ENCODE results near the gene TRIM67. TPM values are rescaled to one million over a fixed set of nuclear protein-coding genes. Genes with fewer than 3 reads are reported as not detected.

Gene TRIM67
- total RNA-seq, 2 experiments from 2014 or later = not detected

GRCh38 chr1:231215681-231216385 is 54.0 kb downstream of the TRIM67 start:
- DNase-seq = no peak
- Mint-ChIP-seq H3K27me3 (no peaks in the 10 kb centered on the region), H3K9me3 (no peaks in the 10 kb centered on the region), H3K4me3 (no peak overlapping the region), H3K27ac (no peak overlapping the region), H3K36me3 (no peaks in the 10 kb centered on the region), H3K4me1 (ENCODE audit: low read depth) (peaks cover 12% of the 10 kb centered on the region)
- CTCF ChIA-PET = interaction anchor here (1.4 kb wide), 1 partner anchor 574 kb away, joined by 3 read pairs; no protein-coding TSS in a partner anchor
- POLR2A ChIA-PET = interaction anchor here (0.6 kb wide), 1 partner anchor 25 kb away, joined by 5 read pairs; no protein-coding TSS in a partner anchor
- intact Hi-C loops (cut with micrococcal nuclease) = loop anchor here (10.0 kb wide), 1 partner anchor 171 kb away; the partner anchor contains the start of gene FAM89A

DNA sequence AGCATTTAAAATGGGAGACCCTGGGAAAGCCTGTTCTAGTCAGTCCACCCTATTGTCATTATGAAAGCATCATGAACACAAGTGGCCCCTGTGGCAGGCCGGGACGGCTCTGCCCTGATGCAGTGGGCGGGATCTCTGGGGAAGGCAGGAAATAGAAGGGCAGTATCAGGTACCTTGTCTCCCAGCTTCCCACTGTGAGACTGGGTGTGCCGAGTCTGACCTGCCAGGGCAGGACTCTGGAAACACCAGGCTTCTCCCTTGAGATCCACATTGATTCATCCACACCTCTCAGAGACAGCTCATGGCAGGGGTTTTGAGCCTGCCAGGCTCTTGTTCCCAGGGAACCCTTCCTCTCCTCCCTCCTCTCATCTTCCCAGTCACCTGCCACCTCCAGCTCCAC is 54.6 kb downstream of the TRIM67 start:
- H3K9me3 Mint-ChIP-seq = no peaks in the 10 kb centered on the region
- H3K4me3 Mint-ChIP-seq = no peak overlapping the region
- H3K36me3 Mint-ChIP-seq = peaks cover under 1% of the 10 kb centered on the region
- peaks cover 7% of the 10 kb centered on the region for H3K4me1 Mint-ChIP-seq (ENCODE audit: low read depth)
- H3K27me3 Mint-ChIP-seq = no peaks in the 10 kb centered on the region
- POLR2A ChIA-PET = no interaction called here
- peak; percentile 13 for DNase-seq
- no peak overlapping the region for H3K27ac Mint-ChIP-seq
- intact Hi-C loops (cut with micrococcal nuclease) = loop anchor here (10.0 kb wide), 1 partner anchor 172 kb away; the partner anchor contains the start of gene FAM89A
- CTCF ChIA-PET = no interaction called here

GRCh38 chr1:231217056-231217455 is 55.2 kb downstream of the TRIM67 start:
- ChIA-PET POLR2A (no interaction called here), CTCF (no interaction called here)
- Mint-ChIP-seq H3K27ac (no peak overlapping the region), H3K4me1 (ENCODE audit: low read depth) (peaks cover 6% of the 10 kb centered on the region), H3K9me3 (no peaks in the 10 kb centered on the region), H3K36me3 (peaks cover 2% of the 10 kb centered on the region), H3K4me3 (no peak overlapping the region), H3K27me3 (no peaks in the 10 kb centered on the region)
- no peak for DNase-seq
- intact Hi-C loops (cut with micrococcal nuclease) = loop anchor here (10.0 kb wide), 1 partner anchor 172 kb away; the partner anchor contains the start of gene FAM89A

DNA sequence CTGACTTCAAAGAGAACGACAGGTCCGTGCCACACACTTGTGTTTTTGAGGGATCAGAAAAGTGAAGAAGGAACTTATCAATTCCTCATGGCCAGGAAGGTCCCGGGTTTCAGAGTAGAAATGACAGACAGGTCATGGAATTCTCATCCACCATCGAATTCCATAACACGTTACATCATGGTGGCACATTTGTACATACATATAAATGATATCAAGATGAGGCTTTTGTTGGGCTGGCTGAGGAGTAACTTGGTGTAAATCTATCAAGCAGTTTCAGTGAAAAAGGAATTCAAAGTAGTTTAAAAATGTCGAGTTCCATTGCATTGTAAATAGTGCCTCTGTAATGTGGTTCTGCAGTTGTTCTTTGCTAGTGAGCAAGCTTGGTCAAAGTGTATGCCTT is 56.2 kb downstream of the TRIM67 start:
- DNase-seq = no peak
- peaks cover 6% of the 10 kb centered on the region for H3K36me3 Mint-ChIP-seq
- ChIA-PET POLR2A (no interaction called here), CTCF (no interaction called here)
- peaks cover 6% of the 10 kb centered on the region for H3K4me1 Mint-ChIP-seq (ENCODE audit: low read depth)
- intact Hi-C loops (cut with micrococcal nuclease) = loop anchor here (10.0 kb wide), 1 partner anchor 173 kb away; the partner anchor contains the start of gene FAM89A
- H3K9me3 Mint-ChIP-seq = no peaks in the 10 kb centered on the region
- H3K27me3 Mint-ChIP-seq = no peaks in the 10 kb centered on the region
- no peak overlapping the region for H3K27ac Mint-ChIP-seq
- no peak overlapping the region for H3K4me3 Mint-ChIP-seq

DNA sequence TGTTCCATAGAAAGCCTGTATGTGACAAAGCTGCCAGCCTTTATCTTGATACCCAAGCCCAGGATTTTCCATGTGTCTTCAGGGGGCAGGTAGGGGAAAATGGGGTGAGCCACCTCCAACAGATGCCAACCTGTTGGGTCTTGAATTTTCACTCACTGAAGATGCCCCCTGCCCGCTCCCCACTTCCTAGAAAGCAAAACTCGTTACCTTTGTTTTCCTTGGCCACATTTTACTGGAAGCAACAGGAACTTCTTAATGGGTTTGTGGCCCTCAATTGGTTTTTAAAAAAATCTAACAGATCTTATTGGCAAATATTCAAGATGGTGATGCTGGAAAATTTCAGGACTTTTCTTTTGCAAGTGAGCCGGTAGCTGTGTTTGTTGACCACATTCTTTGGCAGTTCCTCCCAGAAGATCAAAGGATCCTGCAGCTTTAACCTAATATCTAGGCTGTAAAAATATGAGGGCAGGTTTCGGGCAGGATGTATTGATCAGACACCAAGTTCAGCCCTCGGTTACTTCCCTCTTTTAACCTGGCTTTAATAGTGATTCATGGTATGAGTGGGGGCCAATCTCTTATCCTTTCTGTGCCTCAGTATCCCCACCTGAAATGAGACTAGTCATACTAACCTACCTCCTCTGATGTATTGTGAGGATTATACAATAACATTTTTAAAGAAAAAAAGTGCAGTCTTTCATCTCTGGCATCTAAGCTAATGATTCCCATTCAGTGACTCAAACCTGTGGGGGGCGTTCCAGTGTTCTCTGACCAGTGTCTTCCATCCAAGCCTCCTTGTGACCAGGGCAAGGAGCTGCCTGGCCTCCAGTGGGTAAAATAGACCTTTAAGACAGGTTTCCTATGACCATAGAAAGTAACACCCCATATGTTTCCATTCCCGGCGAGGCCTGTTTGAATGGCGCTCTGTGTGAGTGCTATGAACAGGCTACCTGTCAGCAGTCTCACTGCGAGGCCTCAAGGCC is 57.9 kb downstream of the TRIM67 start:
- intact Hi-C loops (cut with micrococcal nuclease) = loop anchor here (10.0 kb wide), 1 partner anchor 175 kb away; the partner anchor contains the start of gene FAM89A
- H3K27me3 Mint-ChIP-seq = no peaks in the 10 kb centered on the region
- ChIA-PET CTCF (interaction anchor here (0.9 kb wide), 1 partner anchor 20 kb away, joined by 3 read pairs; no protein-coding TSS in a partner anchor), POLR2A (no interaction called here)
- DNase-seq = no peak
- H3K36me3 Mint-ChIP-seq = peaks cover 15% of the 10 kb centered on the region
- H3K4me3 Mint-ChIP-seq = no peak overlapping the region
- H3K27ac Mint-ChIP-seq = no peak overlapping the region
- peaks cover 6% of the 10 kb centered on the region for H3K4me1 Mint-ChIP-seq (ENCODE audit: low read depth)
- H3K9me3 Mint-ChIP-seq = no peaks in the 10 kb centered on the region

- DNase-seq = no peak
- POLR2A ChIA-PET = no interaction called here
- H3K4me3 Mint-ChIP-seq = no peak overlapping the region
- intact Hi-C loops (cut with micrococcal nuclease) = no loop called here
- no peak overlapping the region for H3K27ac Mint-ChIP-seq
- peaks cover 22% of the 10 kb centered on the region for H3K36me3 Mint-ChIP-seq
- H3K4me1 Mint-ChIP-seq (ENCODE audit: low read depth) = peaks cover 3% of the 10 kb centered on the region
- CTCF ChIA-PET = no interaction called here
- H3K27me3 Mint-ChIP-seq = no peaks in the 10 kb centered on the region
- no peaks in the 10 kb centered on the region for H3K9me3 Mint-ChIP-seq
Observed at GRCh38 chr1:231220801-231221200, 58.9 kb downstream of the TRIM67 start.

- CTCF ChIA-PET = no interaction called here
- H3K9me3 Mint-ChIP-seq = no peaks in the 10 kb centered on the region
- POLR2A ChIA-PET = no interaction called here
- H3K27ac Mint-ChIP-seq = no peak overlapping the region
- no peaks in the 10 kb centered on the region for H3K27me3 Mint-ChIP-seq
- no peak for DNase-seq
- peaks cover 39% of the 10 kb centered on the region for H3K36me3 Mint-ChIP-seq
- intact Hi-C loops (cut with micrococcal nuclease) = no loop called here
- no peak overlapping the region for H3K4me3 Mint-ChIP-seq
- peaks cover 4% of the 10 kb centered on the region for H3K4me1 Mint-ChIP-seq (ENCODE audit: low read depth)
Observed at GRCh38 chr1:231226156-231226555, 64.3 kb downstream of the TRIM67 start.

DNA sequence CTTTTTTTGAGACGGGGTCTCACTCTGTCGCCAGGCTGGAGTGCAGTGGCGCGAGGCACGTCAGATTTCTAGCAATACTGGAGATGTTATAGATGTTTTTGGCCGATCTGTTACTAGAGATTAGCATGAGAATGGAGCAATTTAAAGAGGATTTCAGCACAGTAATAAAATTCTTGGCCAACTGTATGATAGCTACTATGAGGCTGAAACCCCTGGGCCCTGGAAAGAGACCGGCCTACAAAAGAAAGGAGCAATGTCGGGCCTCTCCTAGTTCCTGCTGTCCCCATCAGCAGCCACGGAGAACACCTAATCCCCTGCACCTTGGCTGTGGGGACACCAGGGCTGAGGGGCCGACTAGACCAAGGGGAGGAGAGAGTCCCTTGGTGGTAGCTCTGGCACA is 69.7 kb downstream of the TRIM67 start:
- Mint-ChIP-seq H3K27me3 (no peaks in the 10 kb centered on the region), H3K9me3 (no peaks in the 10 kb centered on the region), H3K27ac (no peak overlapping the region), H3K4me3 (no peak overlapping the region), H3K36me3 (peaks cover 28% of the 10 kb centered on the region), H3K4me1 (ENCODE audit: low read depth) (peaks cover 26% of the 10 kb centered on the region)
- DNase-seq = no peak
- intact Hi-C loops (cut with micrococcal nuclease) = no loop called here
- CTCF ChIA-PET = interaction anchor here (0.6 kb wide), 1 partner anchor 1570 kb away, joined by 3 read pairs; no protein-coding TSS in a partner anchor
- POLR2A ChIA-PET = no interaction called here

DNA sequence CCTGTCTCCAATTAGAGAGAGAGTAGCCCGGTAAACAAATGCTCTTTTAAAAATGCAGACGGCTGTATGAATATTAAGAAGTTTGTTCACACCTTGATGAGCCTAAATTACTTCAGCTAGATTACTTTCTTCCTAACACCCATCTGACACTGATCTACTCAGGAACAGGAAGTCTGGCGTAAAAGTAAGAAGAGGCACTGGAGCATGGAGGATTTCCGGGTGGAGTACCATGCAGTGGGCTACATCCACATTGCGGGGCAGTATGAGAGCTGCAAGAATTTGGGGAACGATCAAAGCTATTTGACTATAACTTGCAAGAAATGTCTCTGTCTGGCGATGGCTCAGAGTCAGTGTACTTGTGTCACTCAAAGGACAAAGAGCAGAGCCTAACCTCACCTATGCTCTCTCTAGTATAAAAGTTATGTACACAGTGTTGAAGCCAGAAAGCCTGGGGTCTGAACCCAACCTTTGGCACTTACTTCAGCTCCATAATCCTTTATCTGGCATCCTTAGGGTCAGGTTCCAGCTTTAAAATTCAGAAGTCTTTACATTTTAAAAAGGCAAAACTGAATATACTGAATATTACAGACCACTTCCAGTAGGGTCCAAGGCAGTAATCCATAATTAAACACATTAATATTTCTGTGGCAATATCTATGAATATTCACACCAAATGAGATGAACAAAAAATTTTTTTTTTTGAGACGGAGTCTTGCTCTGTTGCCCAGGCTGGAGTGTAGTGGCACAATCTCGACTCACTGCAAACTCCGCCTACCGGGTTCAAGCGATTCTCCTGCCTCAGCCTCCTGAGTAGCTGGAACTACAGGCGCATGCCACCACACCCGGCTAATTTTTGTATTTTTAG is 71.2 kb downstream of the TRIM67 start:
- H3K4me1 Mint-ChIP-seq (ENCODE audit: low read depth) = peaks cover 33% of the 10 kb centered on the region
- ChIA-PET CTCF (no interaction called here), POLR2A (interaction anchor here (1.4 kb wide), 1 partner anchor 9 kb away, joined by 5 read pairs; no protein-coding TSS in a partner anchor)
- H3K27me3 Mint-ChIP-seq = no peaks in the 10 kb centered on the region
- no peak overlapping the region for H3K4me3 Mint-ChIP-seq
- DNase-seq = no peak
- intact Hi-C loops (cut with micrococcal nuclease) = no loop called here
- no peaks in the 10 kb centered on the region for H3K9me3 Mint-ChIP-seq
- H3K27ac Mint-ChIP-seq = no peak overlapping the region
- peaks cover 27% of the 10 kb centered on the region for H3K36me3 Mint-ChIP-seq

DNA sequence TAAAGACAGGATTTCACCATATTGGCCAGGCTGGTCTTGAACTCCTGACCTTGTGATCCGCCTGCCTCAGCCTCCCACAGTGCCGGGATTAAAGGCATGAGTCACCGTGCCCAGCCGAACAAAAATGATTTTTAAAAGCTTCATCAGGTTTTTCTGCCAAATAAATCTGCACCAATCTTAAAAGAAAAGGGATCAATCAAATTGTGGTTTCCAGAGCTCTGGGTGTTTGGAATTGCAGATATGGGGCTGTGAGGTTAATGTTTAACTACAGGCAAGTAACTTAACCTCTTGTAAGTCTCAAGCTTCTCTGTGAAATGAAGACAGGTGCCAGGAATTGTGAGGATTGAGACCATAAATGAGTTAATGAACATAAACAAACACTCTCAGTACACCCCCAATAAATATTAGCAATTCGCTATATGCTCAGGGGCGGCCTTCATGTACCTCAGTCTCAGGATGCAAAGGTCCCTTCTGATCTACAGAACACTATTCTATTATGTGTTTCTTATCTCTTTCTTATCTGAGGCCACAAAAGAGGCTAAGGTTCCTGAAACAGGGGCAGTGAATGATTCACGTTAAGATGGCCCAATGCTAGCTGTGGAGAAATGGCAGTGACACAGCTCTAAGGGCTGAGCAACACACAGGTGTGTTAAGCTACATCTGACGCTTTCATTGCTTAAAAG is 72.0 kb downstream of the TRIM67 start:
- no peaks in the 10 kb centered on the region for H3K27me3 Mint-ChIP-seq

DNA sequence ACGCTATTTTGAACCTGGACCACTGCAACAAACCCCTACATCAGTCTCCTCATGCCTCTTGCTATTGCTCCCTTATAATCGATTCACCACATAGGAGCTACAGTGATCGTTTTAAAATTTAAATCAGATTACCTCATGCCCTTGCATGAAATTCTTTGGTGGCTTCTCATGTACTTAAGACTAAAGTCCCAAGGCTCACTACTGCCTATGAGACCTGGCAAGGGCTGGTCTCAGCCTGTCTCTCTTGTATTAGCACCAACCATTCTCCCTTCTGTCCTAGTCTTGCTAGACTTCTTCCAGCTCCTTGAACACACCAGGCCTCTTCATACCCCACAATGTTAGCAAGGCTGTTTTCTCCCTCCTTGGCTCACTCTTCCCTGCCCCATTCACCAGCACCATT is 72.6 kb downstream of the TRIM67 start:
- Mint-ChIP-seq H3K4me1 (ENCODE audit: low read depth) (peaks cover 39% of the 10 kb centered on the region), H3K9me3 (no peaks in the 10 kb centered on the region), H3K27me3 (no peaks in the 10 kb centered on the region), H3K27ac (no peak overlapping the region), H3K36me3 (peaks cover 36% of the 10 kb centered on the region), H3K4me3 (no peak overlapping the region)
- ChIA-PET POLR2A (no interaction called here), CTCF (no interaction called here)
- no peak for DNase-seq
- intact Hi-C loops (cut with micrococcal nuclease) = no loop called here

More for the DNA sequence above, 72.0 kb downstream of the TRIM67 start:
- H3K4me3 Mint-ChIP-seq = no peak overlapping the region
- H3K27ac Mint-ChIP-seq = no peak overlapping the region
- ChIA-PET POLR2A (no interaction called here), CTCF (no interaction called here)
- intact Hi-C loops (cut with micrococcal nuclease) = no loop called here
- no peaks in the 10 kb centered on the region for H3K9me3 Mint-ChIP-seq
- peaks cover 37% of the 10 kb centered on the region for H3K4me1 Mint-ChIP-seq (ENCODE audit: low read depth)
- no peak for DNase-seq
- peaks cover 33% of the 10 kb centered on the region for H3K36me3 Mint-ChIP-seq

Measured in activated CD4-positive, alpha-beta memory T cell treated with anti-CD3 and anti-CD28 coated beads for 36 hours (primary cell).